Suprapubic skin (tissue), 3 donors: Measurements from ENCODE around the gene RCN2.

ENCODE experiments used
- CTCF ChIP-seq, 2 donors: fragments of 200-600 bp in 1 of 2; fragments of 450-650 bp in 1 of 2; sonication (generic) in 1 of 2; IDR thresholded peaks; one replicate each; pipeline ENCODE4 v1.5.1; 2016 to 2019; ENCODE audit warnings: antibody characterized with exemption in 2 of 2, mild to moderate bottlenecking in 1 of 2, moderate library complexity in 1 of 2
- EP300 ChIP-seq: sonication (generic); formaldehyde crosslinking; IDR thresholded peaks from one replicate; pipeline ENCODE4 v1.6.1; 2017; ENCODE audit warnings: antibody characterized with exemption

GRCh38 chr15:76951220-76951619 is 19.7 kb downstream of the RCN2 start:
- TF ChIP-seq CTCF (IDR thresholded peaks at IDR 0.05), result no peak
- TF ChIP-seq EP300, result no peak
